Hippocampal formation (tissue), 2 donors: ENCODE results near the gene NEK8.
"Not testable (repeated sequence)": the region's sequence is repeated elsewhere in the genome, so short reads cannot be mapped to it uniquely, and the experiment has no call there.

Experiments
- DNase-seq, 2 donors: peaks; one replicate each; lab custom pipeline; 2025; lab: John Stamatoyannopoulos, UW

Gene NEK8

GRCh38 chr17:28725660-28726225 is 2.8 kb upstream of the NEK8 start:
- DNase-seq = no peak

GRCh38 chr17:28726226-28726626 is 2.4 kb upstream of the NEK8 start, which contains the start of gene TLCD1:
Gene TLCD1 (minus strand): TSS chr17:28726233. CDS start chr17:28726097, 136 bp downstream.
- peak; percentile 33 to 68 for DNase-seq

GRCh38 chr17:28726627-28727491 is 1.7 kb upstream of the NEK8 start:
- peak; percentile 90 to 93 for DNase-seq

GRCh38 chr17:28729950-28730330 is 1.4 kb downstream of the NEK8 start:
- no peak for DNase-seq

- DNase-seq = no peak
Measured at GRCh38 chr17:28733346-28733745, 4.8 kb downstream of the NEK8 start.

- DNase-seq = no peak
Measured at GRCh38 chr17:28734712-28735241, 6.2 kb downstream of the NEK8 start.

- DNase-seq = no peak
Measured at GRCh38 chr17:28735242-28735722, 6.7 kb downstream of the NEK8 start.

GRCh38 chr17:28735913-28736769 is 7.6 kb downstream of the NEK8 start:
- DNase-seq = not testable (repeated sequence)

GRCh38 chr17:28737316-28737715 is 8.7 kb downstream of the NEK8 start:
- DNase-seq = no peak

GRCh38 chr17:28737770-28738679 is 9.4 kb downstream of the NEK8 start:
- DNase-seq = no peak

- DNase-seq = no peak
Measured at GRCh38 chr17:28738680-28739384, 10.2 kb downstream of the NEK8 start.

GRCh38 chr17:28740406-28741357 is 12.1 kb downstream of the NEK8 start:
- DNase-seq = no peak

GRCh38 chr17:28741358-28742349 is 13.1 kb downstream of the NEK8 start:
- DNase-seq = peak in 1 of 2 donors; percentile 15

- DNase-seq = peak; percentile 59 to 77
Measured at GRCh38 chr17:28743243-28744103, 14.9 kb downstream of the NEK8 start, which contains the start of gene TRAF4. Gene TRAF4 (plus strand): TSS chr17:28744011. CDS start chr17:28744113, 102 bp downstream.

GRCh38 chr17:28744104-28744971 is 15.8 kb downstream of the NEK8 start:
- no peak for DNase-seq
